HG03175 (cell line): ENCODE data around the gene ZBTB4.
"Not testable (repeated sequence)": the region's sequence is repeated elsewhere in the genome, so short reads cannot be mapped to it uniquely, and the experiment has no call there.

Experiments
- ATAC-seq: cut with Tn5 transposase; IDR thresholded peaks from one replicate; pipeline ENCODE4 v1.9.1; 2021; ENCODE audit warnings: mild to moderate bottlenecking, moderate library complexity; ENCODE audit not compliant: unreplicated experiment

The ZBTB4 gene

DNA sequence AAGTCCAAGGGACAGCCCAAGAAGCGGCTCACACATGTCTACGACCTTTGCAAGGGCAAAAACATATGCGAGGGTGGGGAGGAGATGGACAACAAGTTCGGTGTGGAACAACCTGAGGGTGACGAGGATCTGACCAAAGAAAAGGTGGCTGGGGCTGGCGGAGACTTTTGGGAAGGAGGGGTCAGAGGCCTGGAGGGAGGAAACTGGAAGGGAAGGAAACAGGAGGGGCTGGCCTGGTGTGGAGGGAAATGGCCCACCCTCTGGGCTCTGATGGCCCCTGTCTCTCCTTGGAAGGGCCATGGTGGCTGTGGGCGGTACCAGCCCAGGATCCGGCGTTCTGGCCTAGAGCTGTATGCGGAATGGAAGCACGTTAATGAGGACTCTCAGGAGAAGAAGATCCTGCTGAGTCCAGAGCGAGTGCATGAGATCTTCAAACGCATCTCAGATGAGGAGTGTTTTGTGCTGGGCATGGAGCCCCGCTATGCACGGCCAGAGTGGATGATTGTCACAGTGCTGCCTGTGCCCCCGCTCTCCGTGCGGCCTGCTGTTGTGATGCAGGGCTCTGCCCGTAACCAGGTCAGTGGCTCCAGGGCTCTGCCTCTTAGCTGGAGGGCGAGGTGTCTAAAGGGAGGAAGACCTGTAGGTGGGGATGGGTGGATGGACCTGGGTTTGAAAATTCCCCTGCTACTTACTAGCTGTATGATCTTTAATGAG is 17.2 kb upstream of the ZBTB4 start:
- no peak for ATAC-seq

DNA sequence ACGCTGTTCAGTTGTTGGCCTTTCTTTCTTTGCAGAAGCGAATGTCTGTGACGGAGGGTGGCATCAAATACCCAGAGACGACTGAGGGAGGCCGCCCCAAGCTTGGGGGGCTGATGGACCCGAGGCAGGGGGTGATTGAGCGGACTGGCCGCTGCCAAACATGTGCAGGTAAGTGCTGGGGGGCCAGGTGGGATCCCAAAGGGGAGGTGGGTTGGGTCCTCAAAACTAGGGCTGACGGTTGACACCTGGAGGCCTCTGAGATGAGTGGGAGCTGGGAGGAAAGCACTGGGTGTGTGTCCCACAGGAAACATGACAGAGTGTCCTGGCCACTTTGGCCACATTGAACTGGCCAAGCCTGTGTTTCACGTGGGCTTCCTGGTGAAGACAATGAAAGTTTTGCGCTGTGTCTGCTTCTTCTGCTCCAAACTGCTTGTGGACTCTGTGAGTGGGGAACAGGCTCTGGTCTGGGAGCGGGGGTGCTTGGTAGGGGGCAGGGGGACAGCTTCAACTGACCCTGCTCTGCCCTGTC is 16.5 kb upstream of the ZBTB4 start:
- ATAC-seq = no peak

DNA sequence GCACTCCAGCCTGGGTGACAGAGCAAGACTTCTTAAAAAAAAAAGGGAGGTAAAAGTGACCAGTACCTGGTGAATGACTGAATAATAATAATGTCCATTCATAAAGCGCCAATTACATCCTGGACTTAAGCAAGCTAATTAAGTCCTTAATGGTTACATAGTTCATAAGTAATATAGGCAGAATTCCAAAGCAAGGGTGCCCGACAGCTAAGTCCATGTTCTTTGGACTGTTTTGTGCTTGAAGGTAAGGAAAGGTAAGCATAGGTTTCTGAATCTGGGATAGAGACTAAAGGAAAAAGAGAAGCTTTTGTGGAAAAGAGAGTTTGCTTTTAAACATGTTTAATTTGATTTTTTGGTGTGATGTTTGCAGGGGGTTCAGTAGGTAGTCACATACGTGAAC is 14.5 kb upstream of the ZBTB4 start:
- no peak for ATAC-seq

- no peak for ATAC-seq
These were observed 12.2 kb upstream of the ZBTB4 start for GRCh38 chr17:7491583-7491982.

GRCh38 chr17:7490144-7490543 is 10.7 kb upstream of the ZBTB4 start:
- no peak for ATAC-seq

GRCh38 chr17:7486181-7486580 is 6.8 kb upstream of the ZBTB4 start:
- ATAC-seq = no peak

DNA sequence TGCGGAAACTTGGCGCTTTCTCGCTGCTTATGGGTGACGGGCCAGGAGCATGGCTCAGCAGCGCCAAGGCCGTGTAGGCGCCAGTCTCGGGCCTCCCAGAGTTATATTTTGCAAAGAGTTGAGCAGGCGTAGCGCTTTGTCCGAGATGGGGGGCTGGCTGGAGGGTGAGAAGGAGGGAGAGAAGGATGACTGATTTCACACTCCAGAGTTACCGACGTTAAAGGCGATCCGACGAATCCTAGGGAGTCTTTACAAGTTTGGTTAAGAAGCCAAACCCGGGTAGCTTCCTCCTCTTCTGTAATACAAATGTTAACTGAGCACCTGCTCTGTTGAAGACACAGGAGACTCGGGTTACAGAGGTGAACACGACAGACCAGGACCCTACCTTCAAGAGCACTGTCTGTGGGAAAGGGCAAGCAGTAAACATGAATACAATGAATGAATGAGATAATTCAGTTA is 5.5 kb upstream of the ZBTB4 start:
- ATAC-seq = peak; percentile 8

DNA sequence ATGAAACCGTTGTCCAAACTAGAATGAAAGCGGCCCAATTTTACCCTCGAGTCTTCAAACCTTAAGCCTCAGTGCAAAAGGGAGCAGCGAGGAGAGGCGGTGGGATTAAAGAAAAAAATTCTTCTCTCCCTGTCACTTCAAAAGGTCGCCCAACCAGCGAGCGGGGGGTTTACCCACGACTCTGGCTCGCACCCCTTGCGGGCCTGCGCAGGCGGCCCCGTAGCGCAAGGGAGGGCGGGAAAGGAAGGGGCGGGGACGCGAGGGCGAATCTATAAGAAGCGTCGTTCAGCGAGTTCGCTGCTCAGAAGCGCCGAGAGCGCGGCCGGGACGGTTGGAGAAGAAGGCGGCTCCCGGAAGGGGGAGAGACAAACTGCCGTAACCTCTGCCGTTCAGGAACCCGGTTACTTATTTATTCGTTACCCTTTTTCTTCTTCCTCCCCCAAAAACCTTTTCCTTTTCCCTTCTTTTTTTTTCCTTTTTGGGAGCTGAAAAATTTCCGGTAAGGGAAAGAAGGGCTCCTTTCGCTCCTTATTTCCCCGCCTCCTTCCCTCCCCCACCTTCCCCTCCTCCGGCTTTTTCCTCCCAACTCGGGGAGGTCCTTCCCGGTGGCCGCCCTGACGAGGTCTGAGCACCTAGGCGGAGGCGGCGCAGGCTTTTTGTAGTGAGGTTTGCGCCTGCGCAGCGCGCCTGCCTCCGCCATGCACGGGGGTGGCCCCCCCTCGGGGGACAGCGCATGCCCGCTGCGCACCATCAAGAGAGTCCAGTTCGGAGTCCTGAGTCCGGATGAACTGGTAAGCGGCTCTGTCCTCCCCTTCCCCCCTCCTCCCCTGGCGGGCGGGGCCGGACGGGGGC is 4.9 kb upstream of the ZBTB4 start, which contains the start of gene POLR2A:
Gene POLR2A, plus strand, starts transcription at position 300 of the 852 bp plus-strand sequence.
- ATAC-seq = peak; percentile 59

- peak; percentile 33 for ATAC-seq
These were observed 4.0 kb upstream of the ZBTB4 start for GRCh38 chr17:7483255-7484066.

DNA sequence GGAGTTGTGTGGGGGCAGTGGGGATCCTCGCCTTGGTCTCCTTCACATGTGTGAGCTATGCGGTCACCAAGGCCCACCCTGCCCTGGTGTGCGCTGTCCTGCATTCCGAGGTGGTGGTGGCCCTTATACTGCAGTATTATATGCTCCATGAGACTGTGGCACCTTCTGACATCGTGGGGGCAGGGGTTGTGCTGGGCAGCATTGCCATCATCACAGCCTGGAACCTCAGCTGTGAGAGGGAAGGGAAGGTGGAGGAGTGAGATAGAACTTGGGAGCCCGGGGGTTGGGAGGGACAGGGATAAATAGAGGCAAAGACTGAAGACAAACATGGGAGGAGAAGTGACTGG is 3.3 kb upstream of the ZBTB4 start:
- ATAC-seq = not testable (repeated sequence)

DNA sequence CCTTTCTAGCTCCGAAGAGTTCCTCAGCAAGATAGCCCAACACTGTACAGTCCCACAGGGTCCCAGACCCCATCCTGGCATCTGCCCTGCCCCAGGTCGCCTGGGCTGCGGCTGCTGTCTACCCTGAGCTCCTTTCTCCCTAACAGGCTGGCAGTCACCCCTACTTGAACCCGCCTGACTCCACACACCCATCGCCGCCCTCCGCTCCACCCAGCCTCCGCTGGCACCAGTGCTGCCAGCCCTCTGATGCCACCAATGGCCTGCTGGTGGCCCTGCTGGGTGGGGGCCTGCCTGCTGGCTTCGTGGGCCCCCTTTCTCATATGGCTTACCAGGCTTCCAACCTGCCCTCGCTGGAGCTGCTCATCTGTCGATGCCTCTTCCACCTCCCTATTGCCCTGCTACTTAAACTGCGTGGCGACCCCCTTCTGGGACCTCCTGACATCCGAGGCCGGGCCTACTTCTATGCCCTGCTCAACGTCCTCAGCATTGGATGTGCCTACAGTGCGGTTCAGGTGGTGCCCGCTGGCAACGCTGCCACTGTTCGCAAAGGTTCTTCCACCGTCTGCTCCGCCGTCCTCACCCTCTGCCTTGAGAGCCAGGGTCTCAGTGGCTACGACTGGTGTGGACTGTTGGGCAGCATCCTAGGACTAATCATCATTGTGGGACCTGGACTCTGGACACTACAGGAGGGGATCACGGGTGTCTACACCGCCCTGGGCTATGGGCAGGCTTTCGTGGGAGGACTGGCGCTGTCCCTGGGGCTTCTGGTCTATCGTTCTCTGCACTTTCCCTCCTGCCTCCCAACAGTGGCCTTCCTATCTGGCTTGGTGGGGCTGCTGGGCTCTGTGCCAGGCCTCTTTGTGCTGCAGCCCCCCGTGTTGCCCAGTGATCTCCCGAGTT is 2.7 kb upstream of the ZBTB4 start:
- ATAC-seq = not testable (repeated sequence)

- not testable (repeated sequence) for ATAC-seq
These were observed 1.8 kb upstream of the ZBTB4 start, which contains the start of gene SLC35G6 for GRCh38 chr17:7481275-7481674. Gene SLC35G6 (plus strand): TSS chr17:7481446. CDS start chr17:7481517, 71 bp downstream.

DNA sequence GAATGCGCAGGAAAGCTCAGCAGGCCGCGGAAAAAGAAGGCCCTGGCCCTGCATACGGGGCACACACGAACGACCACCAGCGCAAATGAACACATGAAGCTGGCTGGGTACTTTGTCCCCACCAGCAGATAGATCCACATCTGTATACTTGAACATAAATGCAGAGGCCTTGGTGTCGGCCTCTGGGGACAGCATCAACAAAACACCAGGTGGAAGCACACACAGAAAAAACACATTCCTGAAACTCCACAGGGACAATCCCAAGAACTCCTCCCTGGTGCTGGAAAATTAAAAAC is 606 bp upstream of the ZBTB4 start:
- no peak for ATAC-seq

DNA sequence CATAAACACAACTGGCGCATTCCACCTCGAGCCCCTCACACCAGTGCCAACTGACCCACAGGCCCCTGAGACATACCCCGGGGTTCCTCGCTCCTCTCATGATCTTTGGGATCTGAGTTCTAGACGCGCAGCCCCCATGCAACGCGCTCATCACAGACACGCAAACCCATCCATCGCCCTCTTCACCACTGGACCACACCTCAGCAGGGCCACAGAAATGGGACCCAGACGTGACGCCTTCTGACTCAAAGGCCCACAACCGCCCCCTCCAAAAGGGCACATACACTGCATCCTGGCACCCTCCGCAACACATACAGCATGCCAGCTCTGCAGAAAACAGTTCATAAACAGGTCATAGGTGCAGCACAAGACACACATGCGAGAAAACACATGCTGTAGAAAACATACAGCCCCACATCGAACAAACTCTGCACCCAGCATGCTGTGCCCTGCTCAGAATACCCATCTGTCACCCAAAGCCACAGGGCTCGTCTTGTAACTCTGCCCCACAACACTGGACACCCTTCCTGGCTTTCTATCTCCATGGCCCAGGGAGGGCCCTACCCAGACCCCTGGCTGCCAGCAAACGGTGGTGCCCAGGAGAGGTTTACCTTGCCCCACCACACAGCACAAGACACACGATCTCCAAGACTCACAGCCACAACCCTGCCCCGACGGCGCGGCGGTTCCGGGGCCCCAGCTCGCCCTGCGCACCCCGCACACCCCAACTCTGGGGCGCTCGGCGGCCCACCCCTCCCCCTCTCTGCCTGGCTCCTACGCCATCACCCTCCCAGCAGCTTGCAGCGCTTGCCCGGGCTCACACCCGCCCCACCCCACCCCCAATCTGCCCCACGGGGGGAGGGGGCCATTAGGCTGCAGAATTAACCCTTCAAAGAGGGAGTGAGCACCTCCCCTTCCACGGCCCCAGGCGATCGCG is 887 bp downstream of the ZBTB4 start:
- no peak for ATAC-seq

- ATAC-seq = no peak
These were observed 1.8 kb downstream of the ZBTB4 start for GRCh38 chr17:7477392-7478275.

- ATAC-seq = no peak
These were observed 2.5 kb downstream of the ZBTB4 start for GRCh38 chr17:7476951-7477350.

DNA sequence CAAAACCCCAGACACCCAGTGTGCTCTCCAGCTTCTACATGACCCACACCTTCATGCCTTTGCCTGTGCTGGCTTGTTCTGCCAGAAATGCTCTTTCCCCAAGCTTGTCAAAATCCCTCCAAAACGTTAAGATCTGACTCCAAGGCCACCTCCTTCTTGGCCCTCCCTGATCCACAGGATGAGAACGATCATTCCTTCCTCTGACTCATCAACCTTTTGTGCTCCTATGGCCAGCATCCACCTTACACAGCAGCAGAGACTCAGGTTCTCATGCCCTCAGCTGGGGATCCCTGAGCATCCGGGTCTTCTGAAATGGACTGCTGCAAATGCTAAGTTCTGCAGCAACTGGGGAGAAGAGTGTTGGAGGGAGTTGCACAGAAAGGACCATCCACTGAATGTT is 2.9 kb downstream of the ZBTB4 start:
- ATAC-seq = no peak
